T47D (cell line): ENCODE data around the gene DPP7.

Experiments used
- DNase-seq, 2 experiments: peaks; one replicate each; pipeline versions ENCODE4 v3.0.0 to v3.0.0-alpha.2; 2011 to 2012; ENCODE audit warnings: low read depth in 1 of 2, low spot score in 1 of 2
- JUND ChIP-seq: IDR thresholded peaks from 2 replicates; pipeline ENCODE4 v1.6.1; 2012; ENCODE audit warnings: low read depth
- in situ Hi-C: cut with HindIII; loops from 2 replicates; pipeline ENCODE4 v1.10.0; 2016; ENCODE audit warnings: low sequenced_read_pairs, low pct_unique_long_range_greater_than_20kb

The DPP7 gene

DNA sequence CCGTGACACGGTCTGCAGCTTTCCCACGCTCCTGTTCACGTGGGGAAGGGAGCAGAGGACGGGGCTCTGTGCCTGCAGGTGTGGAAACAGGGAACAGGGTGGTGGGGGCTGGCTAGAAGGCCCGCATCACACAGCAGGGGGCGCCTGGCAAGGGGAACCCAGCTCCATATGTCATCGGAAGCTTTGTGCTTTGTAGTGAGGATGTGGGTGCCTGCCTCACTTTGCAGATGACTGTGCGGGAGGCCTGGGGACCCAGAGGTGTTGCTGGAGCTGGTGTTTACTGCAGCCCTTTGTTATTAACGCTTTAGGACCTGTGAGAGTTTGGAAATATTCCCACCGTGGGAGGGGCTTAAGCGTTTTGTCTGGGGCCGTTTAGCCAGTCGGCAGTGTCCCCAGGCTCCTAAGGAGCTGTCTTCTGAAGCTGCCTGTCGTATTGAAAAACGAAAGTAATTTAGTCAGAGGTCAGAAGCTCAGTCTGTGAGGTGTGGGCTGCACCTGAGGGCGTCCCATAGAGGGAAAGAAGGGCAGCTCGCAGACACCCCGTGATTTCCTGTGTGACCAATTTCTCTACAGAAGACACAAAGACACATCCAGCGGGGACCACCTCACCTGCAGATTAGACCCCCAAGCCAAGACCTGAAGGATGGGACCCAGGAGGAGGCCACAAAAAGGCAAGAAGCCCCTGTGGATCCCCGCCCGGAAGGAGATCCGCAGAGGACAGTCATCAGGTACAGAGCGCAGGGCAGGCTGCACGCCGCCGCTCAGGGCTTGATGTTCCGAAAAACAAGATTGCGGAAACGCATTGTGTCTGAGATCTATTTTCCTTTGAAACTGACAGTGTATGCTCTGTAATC, 18.6 kb downstream of the DPP7 start:
- no peak for TF ChIP-seq JUND
- in situ Hi-C loops = no loop called here
- DNase-seq = no peak

DNA sequence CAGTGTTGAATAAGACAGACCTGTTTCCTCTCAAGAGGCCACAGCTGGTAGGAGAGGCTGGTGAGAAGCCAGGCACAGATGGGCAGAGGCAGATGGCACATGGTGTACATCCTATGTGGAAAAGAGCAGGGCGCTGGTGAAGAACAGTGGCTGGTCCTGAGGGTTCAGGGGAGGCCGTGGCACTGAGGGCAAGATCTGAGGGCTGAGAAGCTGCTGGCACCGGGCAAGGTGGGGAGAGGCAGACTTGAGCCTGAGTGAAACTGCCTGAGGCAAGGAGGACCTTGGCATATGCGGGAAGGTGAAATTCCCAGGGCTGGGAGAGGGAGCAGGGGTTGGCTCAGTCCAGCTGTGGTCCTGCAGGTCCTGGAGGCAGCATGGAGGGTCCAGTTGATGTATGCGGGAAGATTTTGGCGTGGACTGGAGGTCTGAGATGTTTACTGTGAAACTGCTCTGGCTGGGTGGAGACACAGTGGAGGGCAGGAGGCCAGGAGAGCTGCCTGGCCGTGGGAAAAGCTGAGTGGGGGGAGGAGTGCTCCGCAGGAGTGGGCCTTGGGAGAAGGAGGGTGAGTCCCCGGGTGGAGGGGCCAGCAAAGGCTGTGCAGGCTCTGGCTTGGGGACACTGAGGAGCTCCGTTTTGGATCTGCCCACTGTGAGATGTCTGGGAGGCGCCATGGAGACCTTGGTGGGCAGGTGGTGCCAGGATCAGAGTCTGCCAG, 25.1 kb downstream of the DPP7 start:
- no peak for TF ChIP-seq JUND

DNA sequence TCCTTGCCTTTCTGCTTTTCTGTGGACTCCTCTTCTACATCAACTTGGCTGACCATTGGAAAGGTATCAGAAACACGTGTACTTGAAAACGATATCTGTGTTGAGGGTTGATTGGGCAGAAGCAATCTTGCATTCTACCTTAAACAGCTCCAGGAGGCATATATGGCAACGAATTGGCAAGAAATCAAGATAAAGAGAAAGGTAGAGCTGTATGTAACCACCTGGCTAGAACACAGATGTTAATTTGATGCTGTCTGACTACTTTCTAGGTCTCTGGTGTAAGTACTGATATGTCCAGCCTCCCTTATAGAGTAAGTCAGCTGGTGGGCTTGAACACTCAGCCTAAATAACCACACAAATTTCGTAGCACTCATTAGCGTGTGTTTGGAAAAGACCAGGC, 26.4 kb downstream of the DPP7 start:
- in situ Hi-C loops = no loop called here
- no peak for DNase-seq
- no peak for TF ChIP-seq JUND

More for the DNA sequence above, 25.1 kb downstream of the DPP7 start:
- DNase-seq = no peak
- in situ Hi-C loops = no loop called here

DNA sequence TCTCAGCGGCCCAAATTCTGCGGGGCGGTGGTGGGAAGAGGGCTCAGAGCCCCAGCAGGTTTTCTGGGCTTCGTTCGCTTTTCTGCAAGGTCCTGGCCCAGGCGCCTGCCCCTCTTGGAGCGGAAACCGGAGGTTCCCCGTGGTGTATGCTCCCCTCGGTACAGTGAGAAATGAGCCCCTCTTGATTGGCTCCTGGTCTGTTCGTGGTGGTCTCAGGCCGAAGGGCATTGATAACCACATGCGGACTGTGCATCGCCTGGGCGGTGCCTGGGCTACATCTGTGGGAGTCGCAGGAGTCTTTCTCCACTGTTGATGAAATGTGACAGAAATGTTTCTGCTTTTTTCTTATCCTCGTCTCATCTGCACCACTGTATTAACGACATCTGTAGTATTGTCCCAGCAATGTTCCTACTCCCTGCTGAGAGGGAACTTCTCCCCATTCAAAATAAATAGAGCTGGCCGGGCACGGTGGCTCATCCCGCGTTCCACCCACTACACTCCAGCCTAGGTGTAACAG, 27.1 kb downstream of the DPP7 start:
- DNase-seq = no peak
- no peak for TF ChIP-seq JUND
- in situ Hi-C loops = no loop called here

DNA sequence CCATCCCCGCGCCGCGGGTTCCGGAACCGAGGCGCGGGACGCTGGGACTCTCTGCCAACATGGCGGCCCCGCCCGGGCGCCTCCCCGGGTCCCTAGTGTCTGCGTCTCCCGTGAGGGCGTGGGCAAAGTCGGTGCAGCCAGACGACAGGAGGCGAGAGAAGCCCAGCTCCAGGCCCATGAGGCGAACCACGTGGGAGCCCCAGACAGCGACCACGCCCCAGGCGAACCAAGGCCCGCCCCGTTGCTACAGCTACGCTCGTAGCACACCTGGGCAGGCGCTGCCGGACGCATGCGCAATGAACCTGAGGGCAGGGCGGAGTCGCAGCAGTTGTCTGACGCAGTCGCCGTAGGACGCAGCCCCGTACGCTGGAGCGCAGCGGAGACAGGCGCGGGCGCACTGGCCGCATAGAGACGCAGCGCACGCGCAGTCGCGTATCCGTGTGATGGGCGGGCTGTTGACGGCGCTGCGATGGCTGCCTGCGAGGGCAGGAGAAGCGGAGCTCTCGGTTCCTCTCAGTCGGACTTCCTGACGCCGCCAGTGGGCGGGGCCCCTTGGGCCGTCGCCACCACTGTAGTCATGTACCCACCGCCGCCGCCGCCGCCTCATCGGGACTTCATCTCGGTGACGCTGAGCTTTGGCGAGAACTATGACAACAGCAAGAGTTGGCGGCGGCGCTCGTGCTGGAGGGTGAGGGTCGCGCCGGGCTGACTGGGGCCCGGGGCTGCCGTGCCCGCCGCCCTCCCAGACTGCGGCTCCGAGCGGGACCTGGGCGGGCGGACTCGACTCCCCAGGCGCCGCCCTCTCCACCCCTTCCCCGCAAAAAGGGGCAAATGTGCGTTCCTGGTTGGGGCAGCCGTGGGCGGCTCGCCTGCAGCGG, 27.8 kb downstream of the DPP7 start, which contains the start of gene MAN1B1:
TSS of gene MAN1B1 (plus strand) at position 455 of the 878 bp plus-strand sequence. CDS start at position 470, 15 bp downstream.
- no peak for TF ChIP-seq JUND
- in situ Hi-C loops = no loop called here

DNA sequence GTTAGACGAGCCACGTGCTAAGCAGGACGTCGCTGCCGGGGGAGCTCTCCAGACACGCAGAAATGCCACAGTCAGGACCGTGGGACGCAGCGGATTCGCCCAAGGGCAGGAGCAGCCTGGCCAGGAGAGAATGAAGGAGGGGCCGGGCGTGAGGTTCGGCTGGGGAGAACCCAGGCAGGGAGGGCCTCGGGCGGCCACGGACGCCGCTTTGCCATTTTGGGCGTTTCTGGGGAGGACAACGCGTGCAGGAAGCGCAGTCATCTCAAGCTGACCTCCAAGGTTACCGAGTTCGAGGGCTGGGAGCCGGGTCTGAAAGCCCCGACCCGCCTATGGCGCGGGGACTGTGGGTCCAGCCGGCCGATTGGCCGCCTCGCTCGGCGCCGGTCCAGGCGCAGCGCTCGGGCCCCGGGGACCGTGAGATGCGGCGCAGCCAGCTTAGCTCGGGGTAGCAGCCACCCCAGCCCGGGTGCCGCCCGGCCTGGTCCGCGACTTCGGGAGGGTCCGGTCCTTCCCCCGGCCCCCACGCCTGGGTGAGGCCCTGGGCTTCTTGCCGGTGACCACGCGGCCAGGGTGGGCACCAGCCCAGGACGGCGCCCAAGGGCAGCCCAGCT, 28.5 kb downstream of the DPP7 start:
- in situ Hi-C loops = no loop called here
- TF ChIP-seq JUND = no peak
- peak; percentile 75 to 85 for DNase-seq

More for the DNA sequence above, 27.8 kb downstream of the DPP7 start, which contains the start of gene MAN1B1:
- peak; percentile 98 to 100 for DNase-seq

DNA sequence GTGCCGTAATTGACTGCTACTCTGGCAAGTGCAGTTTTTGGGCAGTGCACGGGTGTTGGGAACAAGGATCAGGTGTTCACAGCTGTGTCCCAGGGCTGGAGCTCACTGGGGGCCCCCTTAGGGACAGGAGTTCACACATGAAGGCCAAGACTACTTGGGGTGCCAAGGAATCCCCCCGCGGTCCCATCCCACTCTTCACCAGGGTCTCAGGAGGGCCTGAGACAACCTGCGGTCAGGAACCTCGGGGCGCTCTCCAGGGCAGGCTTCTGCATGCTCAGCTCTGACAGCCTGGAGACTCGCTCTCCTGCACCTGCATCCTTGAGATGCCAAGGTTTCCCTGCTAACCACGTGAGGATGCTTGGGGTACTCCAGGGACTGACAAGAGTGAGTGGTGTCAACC, 30.0 kb downstream of the DPP7 start:
- in situ Hi-C loops = no loop called here
- DNase-seq = no peak
- no peak for TF ChIP-seq JUND

DNA sequence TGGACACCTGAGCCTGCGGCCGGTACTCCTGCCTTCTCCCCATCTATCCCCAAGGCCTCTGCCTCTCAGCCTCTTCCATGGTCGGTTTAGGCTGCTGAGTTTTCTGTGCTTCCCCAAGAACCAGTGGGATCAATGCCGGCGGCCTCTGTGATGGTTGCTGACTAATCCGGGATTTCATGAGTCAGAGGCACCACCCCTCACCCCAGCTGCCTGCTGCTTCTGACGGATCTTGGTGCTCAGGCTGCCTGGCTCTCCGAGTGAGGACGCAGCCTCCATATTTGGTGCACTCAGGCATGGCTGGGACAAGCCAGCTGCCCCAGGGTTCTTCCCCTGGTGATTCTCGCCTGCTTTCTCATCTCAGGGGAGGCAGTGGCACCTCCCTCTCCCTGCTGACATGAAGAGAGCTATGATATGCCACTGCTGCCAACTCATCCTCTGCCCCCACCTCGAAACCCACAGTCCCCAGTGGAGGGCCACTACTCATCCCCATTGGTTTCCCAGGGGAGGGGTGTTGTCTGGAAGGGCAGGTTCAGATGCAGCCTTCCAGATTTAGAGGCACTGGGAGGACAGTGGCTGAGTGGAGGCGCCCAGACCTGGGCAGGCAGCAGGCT, 31.0 kb downstream of the DPP7 start:
- DNase-seq = no peak
- in situ Hi-C loops = no loop called here
- TF ChIP-seq JUND = no peak

DNA sequence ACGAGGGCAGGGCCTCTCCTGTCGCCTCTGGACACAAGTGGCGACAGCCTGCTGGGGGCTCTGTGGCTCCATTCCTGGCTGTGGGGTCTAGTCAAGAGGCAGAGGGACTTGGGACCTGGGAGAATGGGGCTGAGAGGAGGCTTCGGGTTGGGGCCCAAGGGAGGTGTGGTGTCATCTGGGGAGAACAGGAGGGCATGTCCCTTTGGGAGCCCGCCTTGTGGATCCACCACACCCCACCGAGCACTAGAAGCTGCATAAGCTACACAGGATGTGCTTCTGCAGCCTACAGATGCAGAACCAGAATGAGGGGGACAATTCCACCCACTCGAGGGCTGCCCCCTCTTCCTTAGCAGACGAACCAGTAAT, 31.6 kb downstream of the DPP7 start:
- in situ Hi-C loops = no loop called here
- TF ChIP-seq JUND = no peak
- no peak for DNase-seq

DNA sequence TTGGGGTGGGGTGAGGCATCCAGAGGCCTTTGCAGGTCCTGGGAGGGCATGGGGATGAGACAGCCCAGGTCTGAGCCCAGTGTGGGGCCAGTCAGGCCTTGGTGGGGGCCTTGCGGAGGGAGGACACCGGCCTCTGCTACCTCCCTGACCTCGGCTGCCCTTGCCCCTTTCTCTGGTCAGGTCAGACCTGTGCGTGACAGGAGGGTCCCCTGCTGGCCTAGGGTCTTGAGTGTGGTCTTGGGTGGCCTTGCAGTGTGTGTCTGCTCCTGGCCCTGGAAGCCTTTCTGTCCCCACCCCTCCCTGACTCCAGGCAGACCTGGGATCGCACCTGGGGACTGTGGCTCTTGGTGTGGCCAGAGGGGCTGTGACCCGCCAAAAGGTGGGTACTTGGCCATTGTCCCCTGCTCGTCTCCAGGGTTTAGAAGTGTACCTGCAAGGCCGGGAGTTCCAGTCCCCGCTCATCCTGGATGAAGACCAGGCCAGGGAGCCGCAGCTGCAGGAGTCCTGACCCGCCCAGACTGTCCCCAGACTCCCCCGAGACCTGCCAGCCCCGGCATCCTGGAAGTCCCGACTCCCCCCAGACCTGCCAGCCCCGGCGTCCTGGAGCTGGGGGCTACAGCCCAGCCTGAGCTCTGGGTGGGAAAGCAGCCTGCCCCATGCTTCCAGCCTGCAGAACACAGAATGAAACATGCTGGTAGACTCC, 32.2 kb downstream of the DPP7 start:
- no peak for DNase-seq
- TF ChIP-seq JUND = no peak
- in situ Hi-C loops = no loop called here
